GM18502 (cell line): Measurements from ENCODE around the gene AFG1L.
"Not testable (repeated sequence)": the region's sequence is repeated elsewhere in the genome, so short reads cannot be mapped to it uniquely, and the experiment has no call there.

Experiments
- ATAC-seq: cut with Tn5 transposase; IDR thresholded peaks from one replicate; pipeline ENCODE4 v1.9.1; 2021; ENCODE audit warnings: mild to moderate bottlenecking; ENCODE audit not compliant: unreplicated experiment, poor library complexity

Gene AFG1L

DNA sequence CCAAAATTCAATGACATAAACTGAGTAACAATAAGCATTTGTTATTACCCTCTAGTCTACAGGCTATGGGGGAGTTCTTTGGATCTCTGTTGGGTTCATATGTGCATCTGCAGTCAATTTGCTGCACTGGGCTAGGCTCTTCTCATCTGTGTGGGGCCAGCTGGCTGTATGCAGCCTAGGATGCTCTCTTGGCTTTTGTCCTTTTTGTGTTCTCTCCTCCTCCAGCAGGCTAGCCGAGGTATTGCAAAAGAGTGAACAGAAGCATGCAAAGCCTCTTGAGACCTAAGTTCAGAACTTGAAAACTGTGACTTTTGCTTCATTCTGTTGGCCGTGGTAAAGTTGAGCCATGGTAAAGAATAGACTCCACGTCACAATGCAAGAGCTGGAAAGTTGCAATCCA lies 203.0 kb downstream of the AFG1L start:
- ATAC-seq, result no peak

DNA sequence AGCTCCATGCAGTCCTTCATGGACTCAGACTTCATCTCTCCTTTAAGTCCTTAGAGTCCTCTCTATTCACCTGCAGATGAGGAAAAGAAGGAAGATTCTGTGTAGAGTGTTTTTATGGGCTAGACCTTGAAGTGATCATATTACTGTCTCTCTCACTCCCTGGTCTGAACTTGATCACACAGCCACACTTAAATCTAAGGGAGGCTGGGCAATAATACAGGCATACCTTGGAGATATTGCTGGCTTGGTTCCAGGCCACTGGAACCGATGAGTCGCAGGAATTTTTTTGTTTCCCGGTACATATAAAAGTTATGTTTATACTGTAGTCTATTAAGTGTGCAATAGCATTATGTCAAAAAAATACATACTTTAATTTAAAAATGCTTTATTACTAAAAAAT lies 206.7 kb downstream of the AFG1L start:
- ATAC-seq, result no peak

DNA sequence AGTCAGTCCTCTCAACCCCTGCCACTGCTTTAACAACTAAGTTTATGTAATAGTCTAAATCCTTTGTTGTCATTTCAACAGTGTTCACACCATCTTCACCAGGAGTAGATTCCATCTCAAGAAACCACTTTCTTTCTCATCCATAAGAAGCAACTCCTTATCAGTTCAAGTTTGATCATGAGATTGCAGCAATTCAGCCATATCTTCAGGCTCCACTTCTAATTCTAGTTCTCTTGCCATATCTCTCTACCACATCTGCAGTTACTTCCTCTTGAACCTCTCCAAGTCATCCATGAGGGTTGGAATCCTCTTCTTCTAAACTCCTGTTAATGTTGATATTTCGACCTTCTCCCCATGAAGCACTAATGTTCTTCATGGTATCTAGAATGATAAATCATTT lies 208.0 kb downstream of the AFG1L start:
- no peak for ATAC-seq

DNA sequence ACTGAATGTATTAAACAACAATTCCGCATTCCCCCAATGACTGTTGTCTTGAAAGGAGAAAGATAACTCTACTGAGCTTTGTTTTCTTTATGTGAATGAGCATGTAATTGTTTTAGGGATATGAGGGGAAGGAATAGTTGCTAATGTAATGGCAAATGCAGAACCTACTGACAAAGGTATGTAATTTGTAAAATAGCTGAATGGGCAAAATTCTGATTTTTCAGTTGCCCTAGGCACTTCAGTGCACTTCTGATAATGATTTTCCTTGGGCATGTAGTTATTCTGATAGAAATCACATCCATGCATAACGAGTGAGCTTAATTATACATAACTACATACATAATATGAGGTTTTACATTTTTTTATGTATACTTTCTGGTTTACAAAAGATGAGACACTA lies 212.5 kb downstream of the AFG1L start:
- no peak for ATAC-seq

DNA sequence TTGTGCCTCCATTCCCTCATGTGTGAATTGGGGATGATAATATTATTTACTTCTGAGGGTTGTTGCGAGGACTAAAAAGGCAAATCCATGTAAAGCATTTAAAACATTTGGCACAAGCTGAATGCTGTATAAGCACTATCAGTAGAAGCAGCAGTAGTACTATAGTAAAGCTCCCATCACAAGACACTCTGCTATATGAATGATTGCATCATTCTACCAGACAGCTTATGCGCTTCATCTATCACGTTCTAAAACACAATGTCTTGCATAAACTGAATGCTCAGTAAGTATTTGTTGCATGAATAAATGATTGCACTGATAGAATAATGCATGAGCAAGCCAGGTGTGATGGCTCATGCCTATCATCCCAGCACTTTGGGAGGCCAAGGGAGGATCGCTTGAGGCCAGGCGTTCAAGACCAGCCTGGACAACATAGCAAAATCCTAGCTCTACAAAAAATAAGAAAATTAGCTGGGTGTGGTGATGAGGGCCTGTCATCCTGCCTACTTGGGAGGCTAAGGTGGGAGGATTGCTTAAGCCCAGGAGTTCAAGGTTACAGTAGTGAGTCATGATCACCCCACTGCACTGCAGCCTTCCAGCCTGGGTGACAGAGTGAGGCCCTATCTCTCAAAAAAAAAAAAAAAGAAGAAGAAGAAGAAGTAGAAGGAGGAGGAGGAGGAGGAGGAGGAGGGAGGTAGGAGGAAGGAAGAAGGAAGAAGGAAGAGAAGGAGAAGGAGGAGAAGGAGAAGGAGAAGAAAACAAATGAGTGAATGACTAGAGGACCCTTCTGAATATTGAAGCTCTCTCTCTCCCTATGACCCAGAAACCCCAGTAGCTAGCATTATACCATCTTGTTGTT lies 215.8 kb downstream of the AFG1L start:
- ATAC-seq, result no peak

DNA sequence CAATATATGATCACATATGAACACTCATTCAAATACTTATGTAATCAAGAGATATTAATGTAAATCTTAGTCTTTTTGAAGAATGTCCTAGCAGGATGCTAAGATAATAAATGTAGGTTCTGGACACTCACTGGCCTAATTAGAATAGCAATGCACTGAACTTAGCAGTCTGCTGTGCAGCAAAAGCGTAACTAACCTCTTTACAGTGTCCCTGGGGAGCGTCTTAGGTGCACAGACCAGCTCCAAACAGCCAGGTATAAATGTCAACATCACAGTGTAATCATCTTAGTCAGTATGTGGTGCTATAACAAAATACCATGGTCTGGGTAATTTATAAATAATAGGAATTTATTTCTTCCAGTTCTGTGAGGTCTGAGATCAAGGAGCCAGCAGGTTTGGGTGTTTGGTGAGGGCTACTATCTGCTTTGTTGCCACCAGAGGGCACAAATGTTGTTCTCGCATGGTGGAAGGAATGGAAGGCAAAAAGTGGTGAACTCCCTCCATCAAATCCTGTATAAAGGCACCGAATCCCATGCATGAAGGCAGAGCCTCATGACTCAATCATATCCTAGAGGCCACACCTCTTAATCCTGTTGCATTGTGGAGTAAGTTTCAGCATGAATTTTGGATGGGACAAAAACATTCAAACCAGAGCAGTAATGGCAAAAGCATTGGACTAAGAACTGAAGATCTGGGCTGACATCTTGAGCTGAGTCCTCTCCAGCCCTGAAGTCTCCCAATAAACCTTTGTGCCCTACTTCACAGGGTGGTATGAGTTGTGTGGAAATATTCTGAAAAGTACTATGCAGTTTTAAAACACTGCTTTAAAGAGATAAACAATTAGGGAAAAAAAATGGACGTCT lies 224.1 kb downstream of the AFG1L start:
- ATAC-seq, result no peak

DNA sequence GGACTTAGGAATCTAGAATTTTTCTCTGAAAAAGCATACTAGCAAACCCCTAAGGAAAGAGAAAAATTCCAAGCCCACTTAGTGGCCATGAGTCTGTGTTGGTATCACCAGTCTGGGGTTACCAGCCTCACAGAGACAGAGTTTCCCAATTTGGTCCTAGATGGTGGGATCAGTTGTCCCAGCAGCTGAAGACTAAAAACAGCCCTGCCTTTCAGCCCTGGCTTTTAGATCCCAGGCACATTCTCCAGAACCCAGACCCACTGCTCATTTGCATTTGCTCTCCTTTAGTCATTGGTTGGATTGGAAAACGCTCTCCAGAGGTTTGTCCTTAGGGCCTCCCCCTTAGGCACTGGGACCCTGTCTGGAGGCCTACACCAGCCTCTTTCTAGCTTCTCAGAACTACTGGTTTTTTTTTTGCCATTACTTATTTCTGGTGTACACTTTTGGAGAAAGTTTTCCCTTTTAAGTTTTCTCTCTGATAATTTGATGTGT lies 226.8 kb downstream of the AFG1L start:
- ATAC-seq, result no peak

DNA sequence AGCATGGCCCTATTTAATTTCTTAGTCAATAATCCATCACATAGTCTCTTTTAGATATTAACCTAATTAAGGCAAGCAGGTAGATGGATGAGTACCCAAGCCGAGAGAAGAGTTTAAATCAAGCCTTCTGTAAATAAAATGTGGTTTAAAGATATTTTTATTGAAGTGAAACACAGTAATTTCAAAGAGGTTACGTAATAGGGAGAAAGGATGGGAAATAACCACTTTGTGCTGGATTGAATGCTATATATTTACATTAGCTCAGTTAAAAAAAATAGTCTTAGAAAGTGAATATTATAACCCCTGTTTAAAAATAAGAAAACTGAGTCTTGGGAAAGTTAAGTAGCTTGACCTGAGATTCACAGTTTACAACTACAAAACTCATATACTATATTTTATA lies 228.8 kb downstream of the AFG1L start:
- no peak for ATAC-seq

DNA sequence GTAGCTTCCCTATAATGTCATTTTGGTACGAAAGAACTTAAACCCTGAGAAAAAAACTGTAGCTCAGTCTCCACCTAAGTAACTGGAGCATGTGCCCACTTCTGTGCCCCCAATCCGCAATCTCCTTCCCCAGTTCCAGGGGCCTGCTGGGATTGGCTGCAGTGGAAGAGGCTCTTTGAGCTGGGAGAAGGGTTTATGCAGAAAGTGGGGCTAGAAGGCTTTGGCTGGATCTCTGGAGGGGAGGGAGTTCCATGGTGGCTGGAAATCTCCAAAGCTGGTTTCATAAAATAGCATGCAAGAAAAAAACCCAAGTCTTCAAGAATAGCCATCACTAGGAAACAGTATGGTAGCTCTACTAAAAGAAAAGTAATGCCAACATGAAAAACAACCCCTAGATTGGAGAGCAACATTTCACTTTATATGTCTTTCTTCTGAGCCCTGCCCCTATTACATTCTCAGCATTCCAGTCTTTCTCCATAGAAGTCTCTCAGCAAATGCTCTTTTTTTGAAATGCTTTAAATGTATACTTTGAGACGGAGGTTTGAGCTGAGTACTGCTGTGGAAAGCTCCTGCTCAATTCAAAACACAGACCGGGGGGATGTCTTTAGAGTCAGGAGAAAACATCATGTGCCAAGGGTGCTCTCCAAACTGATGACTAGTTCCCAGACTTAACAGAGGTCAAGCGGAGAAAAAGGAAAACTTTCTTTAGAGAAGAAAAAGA lies 229.8 kb downstream of the AFG1L start:
- ATAC-seq, result no peak

DNA sequence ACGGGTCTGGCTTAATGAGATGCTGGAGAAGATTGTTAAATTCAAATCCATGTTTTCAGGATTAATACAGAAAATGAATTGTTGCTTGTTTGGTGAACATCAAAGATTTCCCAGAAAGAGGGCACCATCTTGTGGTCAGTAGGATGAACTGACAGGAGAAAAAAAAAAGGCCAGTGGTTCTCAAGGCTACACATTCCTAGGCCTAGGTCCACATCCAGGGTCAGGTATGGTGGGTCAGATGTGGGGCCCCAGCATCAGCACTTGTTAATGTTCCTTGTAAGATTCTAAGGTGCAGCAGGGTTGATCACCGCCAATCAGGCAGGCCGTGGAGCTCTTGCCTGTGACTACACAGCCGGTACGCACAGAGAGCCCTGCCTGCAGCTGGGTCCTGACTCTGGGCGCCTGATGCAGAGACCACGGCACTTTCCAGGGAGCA lies 231.9 kb downstream of the AFG1L start:
- no peak for ATAC-seq

DNA sequence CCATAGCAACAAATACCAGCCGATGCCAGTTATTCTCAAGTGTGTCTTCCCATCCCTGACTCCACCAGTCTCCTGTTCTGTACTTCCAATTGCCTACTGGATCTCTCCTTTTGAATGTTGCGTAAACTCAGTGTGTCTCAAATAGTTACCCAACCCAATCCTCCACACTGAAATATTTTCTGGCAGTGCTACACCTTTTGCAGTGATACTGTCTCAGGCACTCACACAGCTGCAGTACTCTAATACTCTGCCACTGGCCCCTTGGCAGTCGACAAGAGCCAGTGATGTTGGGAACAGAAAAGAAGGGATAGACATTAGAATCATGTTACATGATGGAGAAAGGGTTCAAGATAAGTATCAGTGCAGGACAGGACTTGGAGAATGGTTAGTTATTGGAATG lies 234.0 kb downstream of the AFG1L start:
- no peak for ATAC-seq

DNA sequence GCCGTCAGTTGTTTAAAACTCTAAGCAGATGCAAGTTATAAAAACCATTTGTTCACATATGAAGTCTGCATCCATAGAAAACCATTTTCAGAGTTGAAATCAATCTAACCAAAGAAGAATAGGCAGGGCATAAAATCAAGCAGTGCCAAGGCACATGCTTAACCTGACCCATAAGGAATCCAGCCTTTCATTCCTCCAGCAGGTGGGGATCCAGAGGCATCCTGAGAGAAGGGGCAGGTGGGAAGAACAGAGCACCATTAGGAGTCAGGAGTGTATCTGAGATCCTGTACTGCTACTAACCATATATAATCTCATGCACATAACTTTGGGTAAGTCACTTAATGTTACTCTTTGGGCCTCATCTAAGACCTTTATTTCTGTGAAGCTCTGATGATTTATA lies 236.5 kb downstream of the AFG1L start:
- ATAC-seq, result no peak

DNA sequence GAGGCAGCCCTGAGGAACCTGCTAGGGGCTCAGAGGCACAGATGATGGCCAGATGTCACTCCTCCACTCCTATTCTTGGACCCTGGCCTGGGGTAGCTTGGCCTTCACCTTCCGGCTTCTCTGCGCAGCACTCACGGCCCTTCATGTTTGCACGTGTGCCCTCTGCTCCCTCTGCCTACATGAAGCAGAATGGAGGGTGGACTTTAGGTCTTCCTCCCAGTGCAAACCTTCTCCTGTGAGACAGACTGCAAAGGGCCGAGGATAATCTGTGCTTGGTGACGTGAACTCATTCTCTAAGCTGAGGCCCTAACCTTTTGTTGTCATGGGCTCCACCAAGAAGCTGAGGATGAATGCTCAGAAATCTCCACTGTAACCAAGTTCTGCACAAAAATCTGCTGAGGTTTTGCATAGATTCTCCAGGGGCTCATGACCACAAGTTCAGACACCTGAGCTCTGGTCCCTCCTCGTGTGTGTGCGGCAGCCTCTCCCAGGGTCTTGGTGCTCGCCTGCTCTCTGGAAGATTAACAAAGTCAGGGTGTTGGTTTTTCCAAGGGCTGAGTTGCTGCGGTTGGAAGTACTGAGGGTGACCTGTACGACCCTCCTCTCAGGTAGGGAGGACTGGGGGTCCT lies 240.4 kb downstream of the AFG1L start:
- ATAC-seq, result no peak

DNA sequence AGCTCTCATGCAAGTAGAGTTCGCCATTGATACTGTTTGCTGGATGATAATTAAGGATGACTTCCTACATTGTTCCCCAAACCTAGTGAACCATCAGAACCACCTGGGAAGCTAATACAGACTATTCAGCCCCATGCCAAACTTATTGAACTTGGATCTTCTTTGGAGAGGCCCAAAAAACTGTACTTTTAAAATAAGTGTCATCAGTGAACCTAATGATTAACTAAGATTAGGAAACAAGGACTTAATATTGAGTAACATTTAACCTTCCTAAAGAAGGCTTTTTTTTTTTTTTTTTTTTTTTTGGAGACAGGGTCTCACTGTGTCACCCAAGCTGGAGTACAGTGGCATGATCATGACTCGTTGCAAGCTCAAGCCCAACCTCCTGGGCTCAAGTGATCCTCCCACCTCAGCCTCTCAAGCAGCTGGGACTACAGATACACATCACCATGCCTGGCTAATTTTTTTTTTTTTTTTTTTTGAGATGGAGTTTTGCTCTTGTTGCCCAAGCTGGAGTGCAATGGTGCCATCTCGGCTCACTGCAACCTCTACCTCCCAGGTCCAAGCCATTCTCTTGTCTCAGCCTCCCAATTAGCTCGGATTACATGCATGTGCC lies 241.2 kb downstream of the AFG1L start:
- ATAC-seq, result not testable (repeated sequence)

DNA sequence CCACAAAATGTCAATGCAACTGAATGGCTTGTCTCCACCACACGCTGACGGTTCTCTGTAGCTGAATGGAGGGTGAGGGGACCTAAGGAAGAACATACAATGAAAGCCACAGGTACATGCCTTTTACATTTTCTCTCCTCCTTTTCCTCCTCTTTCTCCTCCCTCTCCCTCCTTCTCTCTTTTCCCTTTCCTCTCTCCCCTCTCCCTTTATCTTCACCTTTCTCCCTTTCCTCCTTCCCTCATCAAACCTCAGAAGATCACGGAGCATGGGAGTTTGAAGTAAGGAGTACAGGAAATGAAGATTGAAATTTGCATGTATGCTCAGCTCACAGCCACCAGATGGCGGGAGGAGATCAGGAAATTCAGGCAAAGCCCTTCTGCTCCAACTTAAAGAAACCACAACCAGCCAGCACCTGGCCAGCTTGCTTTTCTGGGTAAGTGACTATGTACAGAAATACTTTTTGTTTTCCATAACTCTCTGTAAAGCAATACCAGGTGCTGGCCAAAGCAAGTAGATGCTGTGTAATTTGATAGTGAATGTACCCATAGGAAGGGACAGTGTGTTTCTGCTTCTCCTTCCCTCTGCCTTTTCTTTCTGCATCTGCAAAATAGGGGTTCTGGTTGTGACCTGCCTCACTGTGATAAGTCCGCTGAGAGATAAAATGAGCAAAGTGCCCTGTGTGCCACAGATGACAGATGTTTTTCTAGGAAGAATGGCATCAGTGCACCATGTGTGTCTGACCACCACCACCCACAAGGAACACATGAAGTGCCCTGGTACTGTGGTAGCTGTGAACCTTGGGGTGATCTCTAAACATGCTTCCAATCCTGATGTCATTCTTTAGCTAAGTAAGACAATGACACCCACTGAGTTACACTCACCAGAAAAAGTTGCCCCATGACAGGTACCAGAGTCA lies 247.2 kb downstream of the AFG1L start:
- peak; percentile 71 for ATAC-seq

DNA sequence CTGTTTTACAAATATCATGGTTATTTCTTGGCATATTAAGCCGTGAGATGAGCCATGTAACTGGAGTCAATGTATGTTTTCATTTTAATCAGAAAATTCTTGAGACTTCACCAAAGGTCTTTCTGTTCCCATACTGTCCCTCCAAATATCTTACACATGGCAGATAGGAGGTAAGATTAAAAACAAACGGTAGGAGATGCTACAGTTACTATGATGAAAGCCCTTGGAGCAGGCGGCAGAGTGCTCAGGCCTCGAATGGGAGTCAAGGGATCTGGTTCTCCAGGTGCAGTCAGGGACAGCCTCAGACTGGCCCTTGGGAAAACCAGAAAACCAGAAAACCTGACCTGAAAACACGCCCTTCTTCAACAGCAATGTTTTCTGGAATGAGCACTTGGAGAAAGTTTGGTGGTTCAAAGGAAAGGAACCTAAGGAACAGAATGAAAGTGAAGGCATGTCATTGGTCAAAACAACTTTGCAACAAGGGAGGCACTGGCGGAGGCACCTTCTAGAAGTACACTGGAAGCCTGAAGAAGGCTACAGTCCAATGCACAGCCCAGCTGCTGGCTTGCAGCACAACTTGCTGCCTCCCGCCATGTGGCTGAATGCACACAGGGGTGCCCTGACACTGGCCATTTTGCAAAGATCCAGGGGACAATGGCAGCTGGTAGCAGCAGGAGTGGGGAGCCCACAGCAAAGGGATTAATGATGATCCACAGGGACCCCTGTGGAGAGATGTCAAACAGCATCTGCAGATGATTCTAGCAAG lies 248.5 kb downstream of the AFG1L start:
- ATAC-seq, result no peak

DNA sequence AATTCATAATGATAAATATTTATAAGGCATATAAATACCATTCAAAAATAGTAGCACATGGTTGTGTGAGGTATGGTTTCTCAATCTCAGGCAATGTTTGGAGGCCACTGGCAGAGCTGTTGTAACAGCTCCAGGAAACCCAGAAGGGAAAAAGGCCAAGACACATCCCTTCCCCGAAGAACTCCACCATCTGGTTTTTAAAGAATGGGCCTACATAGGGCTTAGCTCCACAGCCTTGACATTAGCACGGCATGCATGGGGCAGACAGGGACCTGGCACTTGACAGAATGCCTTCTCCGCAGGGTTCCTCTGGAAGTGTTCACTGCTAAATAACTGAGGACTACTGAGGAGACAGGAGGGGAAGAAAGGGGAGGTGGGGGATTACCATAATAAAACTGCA lies 249.8 kb downstream of the AFG1L start:
- no peak for ATAC-seq
